GM21447 (cell line): Measurements from ENCODE around the gene NSDHL.
"Not testable (repeated sequence)": the region's sequence is repeated elsewhere in the genome, so short reads cannot be mapped to it uniquely, and the experiment has no call there.

ENCODE experiments used
- ATAC-seq: cut with Tn5 transposase; IDR thresholded peaks from one replicate; pipeline ENCODE4 v1.9.1; 2021; ENCODE audit not compliant: unreplicated experiment

NSDHL gene

DNA sequence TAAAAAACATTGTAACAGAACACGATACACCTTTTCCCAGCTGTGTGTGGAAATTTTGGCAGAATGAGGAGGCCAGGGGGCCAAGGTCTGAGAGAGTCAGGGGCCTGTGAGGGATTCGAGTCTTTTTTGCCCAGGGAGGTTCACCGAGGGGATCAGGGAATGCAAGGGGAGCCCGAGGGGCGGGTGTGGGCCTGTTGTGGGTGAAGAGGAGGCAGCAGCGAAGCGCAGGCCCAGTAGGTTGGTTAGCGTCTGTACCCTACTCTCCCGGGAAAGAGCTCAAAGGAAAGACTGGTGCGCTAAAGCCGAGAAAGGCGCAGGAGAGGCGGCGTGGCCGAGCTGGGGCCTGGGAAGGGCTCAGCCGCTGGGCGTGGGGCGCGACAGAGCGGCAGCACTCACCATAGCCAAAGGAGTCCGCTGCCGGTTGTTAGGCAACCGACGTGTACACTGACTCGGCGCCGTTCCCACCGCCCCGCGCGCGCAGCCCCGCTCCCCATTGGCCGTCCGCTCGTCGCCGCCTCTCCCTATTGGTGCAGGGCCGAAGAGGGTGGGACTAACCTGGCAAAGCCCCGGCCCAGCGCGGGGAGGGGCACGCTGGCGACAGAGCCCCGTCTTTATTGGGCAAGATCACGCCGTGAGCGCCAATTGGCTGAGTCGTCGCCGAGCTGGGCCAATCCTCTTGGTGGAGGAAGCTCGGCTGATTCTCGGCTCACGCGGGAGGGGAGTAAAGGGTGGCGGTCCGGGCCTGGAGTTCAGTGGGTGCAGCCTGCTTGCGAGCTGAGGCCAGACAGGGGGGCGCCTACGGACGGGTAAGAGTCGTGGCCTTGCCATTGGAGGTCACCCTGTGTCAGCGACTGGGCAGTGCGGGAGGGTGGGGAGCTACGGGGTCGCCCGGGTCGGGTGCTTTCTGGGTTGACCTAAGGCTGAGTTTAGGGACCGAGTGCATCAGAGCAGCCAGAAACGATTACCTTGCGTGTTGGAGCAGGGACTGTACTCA, at the start of gene NSDHL, which contains the start of gene CETN2:
Gene NSDHL (plus strand): TSS at position 752 of the 994 bp plus-strand sequence. CDS start 15,262 bp downstream, outside the sequence.
Gene CETN2 (minus strand): TSS at position 446 of the 994 bp plus-strand sequence. CDS start 47 bp downstream, at position 399.
- peak; percentile 99 for ATAC-seq

- ATAC-seq: not testable (repeated sequence)
Measured at GRCh38 chrX:152787062-152787461, 43.8 kb upstream of the NSDHL start.

GRCh38 chrX:152798945-152799344, 31.9 kb upstream of the NSDHL start:
- ATAC-seq: no peak

- ATAC-seq: no peak
Measured at GRCh38 chrX:152806035-152806434, 24.8 kb upstream of the NSDHL start.

DNA sequence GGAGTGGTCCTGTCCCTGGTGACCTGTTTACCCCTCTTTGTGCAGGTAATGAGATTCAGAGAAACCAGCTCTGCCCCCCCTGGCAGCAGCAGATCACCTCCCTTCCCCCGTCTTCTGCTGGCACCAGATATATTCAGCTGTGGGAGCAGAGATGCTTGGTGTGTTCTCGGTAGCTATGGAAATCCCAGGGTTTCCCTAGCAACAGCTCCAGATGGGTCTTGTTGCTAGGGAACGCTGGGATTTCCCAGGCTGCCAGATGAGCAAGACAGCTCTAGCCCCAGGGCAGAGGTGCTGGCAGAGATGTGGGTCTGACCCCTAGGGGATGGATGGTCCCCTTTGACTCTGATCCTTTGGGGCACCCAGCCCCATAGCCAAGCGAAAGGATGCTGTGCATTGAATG, 20.5 kb upstream of the NSDHL start:
- ATAC-seq: no peak

DNA sequence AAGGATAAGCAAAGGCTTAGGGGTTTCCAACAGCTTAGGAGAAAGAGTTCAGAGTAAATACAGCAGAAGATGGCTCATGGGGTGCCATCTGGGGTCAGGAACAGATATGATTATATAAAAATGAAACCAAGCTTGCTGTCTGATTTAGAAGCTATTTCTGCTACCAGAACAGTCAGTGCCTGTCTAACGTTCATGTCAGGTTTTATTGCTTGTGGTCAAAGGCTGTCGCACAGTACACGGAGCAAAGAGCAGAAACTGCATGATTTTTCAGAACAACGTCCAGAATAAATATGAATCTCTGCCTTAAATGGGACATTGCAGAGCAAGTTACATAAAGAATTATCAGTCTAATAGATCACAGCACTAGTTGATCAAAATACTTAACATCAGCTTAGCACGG, 17.7 kb upstream of the NSDHL start:
- no peak for ATAC-seq

- ATAC-seq: no peak
Measured at GRCh38 chrX:152814048-152814447, 16.8 kb upstream of the NSDHL start.

DNA sequence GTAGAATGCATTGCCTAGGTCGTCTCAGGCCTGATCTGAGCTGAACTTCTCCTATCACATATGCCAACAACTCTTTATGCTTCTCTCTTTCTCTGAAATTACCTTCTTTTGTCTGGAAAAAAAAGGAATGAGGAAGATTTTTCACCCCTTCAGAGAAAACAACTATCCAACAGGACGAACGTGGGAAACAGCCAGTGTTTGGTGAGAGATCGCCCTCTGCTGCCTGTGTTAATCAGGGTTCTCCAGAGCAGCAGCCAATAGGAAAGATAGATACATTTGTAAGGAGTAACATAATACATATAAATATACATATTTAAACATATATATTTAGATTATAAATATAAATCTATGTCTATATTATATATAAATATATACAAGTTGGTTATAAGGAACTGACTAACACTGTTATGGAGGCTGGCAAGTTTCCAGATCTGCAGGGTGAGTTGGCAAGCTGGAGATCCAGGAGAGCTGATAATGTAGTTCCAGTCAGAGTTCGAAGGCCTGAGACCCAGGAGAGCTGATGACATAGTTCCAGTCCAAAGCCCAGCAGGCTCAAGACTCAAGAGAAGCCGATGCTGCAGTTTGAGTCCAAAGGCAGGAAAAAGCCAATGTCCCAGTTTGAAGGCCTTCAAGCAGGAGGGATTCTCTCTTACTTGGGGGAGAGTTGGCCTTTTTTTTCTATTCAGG, 13.6 kb upstream of the NSDHL start:
- no peak for ATAC-seq

DNA sequence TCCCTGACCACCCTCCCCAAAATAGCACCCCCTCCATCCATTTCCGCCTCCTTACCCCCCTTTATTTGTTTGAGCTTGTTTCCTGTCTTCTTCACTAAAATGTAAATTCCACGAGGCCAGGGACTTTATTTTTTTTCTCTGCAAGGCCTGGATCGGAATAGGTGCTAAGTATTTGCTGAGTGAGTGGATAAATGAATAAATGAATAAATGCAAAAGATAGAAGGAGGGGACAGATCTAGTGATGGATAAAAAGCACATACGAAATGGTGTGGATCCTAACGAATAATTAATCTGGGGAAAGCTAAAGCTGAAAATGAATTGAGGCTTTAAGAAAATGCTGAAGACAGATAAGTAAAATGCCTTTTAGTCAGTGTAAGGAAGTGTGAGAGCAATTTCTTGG, 12.5 kb upstream of the NSDHL start:
- ATAC-seq: no peak

GRCh38 chrX:152819266-152819665, 11.6 kb upstream of the NSDHL start:
- no peak for ATAC-seq

DNA sequence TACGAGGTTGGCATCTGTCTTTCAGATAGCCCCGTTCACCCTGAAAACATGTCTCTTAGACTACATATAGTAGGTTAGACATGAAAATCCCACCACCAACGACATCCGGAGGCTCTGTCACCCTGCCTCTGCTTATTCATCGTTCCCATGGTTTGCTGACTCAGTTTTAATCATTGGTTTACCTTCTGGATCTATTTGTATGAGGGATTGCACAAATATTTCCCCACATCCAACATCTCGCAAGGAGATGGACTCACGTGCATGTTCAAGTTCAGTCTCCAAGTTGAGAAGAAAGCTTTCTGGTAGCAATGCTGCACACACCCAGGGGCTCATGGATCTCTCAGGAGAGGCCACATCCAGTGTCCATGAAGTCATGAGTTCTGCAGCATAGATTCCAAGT, 11.1 kb upstream of the NSDHL start:
- ATAC-seq: no peak

GRCh38 chrX:152821145-152821765, 9.6 kb upstream of the NSDHL start:
- no peak for ATAC-seq

- no peak for ATAC-seq
Measured at GRCh38 chrX:152822383-152823086, 8.3 kb upstream of the NSDHL start.

- no peak for ATAC-seq
Measured at GRCh38 chrX:152823657-152824056, 7.2 kb upstream of the NSDHL start.

- no peak for ATAC-seq
Measured at GRCh38 chrX:152824841-152825374, 6.0 kb upstream of the NSDHL start.

DNA sequence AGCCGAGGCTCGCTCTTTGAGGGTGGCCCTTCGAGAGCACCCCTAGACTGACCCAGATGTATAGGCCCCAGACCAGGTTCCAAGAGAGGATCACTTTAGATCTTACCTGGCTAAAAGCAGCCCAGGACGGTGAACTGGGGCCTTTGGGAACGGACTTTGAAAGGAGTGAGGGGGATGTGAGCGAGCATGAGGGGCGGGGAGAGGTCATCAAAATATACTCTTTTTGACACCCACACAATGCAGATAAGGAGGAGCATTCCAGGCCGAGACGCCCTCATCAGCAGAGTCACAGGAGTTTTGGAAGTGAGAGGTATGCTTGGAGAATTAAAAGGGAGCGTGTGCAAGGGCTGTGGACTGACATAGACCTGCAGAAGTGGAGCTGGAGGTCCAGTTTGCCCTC, 528 bp downstream of the NSDHL start:
- no peak for ATAC-seq

GRCh38 chrX:152832520-152832919, 1.7 kb downstream of the NSDHL start:
- no peak for ATAC-seq

DNA sequence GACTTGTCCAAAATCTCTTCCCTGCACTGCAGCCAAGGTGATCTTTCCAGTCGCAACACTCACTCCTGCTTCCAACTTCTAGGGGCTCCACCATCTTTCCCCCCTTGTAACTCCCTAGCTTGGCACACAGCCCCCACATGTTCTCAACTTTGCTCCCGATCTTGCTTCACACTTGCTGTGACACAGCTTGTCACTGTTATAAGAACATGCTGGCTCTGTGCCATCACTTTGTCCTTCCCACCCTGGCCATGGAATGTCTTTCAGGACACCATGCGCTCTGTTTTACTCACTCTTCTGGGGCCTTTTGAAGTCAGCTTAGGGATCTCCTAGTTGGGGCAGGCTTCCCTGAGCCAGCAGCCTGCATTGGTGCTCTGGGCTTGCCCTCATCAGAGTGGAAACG, 2.5 kb downstream of the NSDHL start:
- ATAC-seq: no peak

DNA sequence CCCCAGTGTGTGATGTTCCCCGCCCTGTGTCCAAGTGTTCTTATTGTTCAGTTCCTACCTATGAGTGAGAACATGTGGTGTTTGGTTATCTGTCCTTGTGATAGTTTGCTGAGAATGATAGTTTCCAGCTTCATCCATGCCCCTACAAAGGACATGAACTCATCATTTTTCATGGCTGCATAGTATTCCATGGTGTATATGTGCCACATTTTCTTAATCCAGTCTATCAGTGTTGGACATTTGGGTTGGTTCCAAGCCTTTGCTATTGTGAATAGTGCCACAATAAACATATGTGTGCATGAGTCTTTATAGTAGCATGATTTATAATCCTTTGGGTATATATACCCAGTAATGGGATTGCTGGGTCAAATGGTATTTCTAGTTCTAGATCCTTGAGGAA, 4.6 kb downstream of the NSDHL start:
- ATAC-seq: not testable (repeated sequence)

DNA sequence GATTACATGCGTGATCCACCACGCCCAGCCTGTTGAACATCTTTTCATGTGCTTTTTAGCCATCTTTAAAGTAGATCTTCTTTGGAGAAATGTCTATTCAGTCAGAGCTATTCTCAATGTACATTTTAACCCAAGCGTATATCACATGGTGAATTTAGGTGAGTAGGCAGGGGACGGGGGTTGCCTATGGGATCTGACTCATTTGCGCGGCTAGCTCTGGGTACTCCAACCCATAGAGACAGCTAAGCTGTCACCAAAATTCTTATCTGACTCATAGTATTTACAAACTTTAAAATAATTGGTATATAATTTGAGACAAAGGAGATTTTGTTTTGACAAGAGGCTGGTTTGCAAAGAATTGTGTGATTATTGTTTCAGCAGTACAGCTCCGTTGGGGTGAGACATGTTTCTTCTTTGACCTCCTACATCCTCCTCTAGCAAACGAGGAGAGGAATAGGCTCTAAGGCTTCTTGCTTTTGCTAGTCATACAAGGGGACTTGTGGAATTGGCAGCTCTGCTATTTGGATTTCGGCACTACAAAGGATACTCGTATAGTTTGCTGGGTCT, 12.0 kb downstream of the NSDHL start:
- ATAC-seq: no peak
